ENCODE results near the gene C9. TPM values are rescaled to one million over a fixed set of nuclear protein-coding genes. Genes with fewer than 3 reads are reported as not detected.
"Not testable (repeated sequence)": the region's sequence is repeated elsewhere in the genome, so short reads cannot be mapped to it uniquely, and the experiment has no call there.

C9 gene
- total RNA-seq, 1 experiment from 2014 or later, result not detected

GRCh38 chr5:39373791-39374190 is 9.5 kb upstream of the C9 start:
- no peak for DNase-seq (ENCODE audit: low read depth)

- no peak for DNase-seq (ENCODE audit: low read depth)
These were observed 7.0 kb upstream of the C9 start for GRCh38 chr5:39371367-39371635.

GRCh38 chr5:39370555-39371366 is 6.5 kb upstream of the C9 start:
- DNase-seq (ENCODE audit: low read depth), result no peak

- no peak for DNase-seq (ENCODE audit: low read depth)
These were observed 5.0 kb upstream of the C9 start for GRCh38 chr5:39369123-39369815.

- no peak for DNase-seq (ENCODE audit: low read depth)
These were observed 3.8 kb upstream of the C9 start for GRCh38 chr5:39368116-39368515.

GRCh38 chr5:39367711-39368110 is 3.4 kb upstream of the C9 start:
- no peak for DNase-seq (ENCODE audit: low read depth)

- no peak for DNase-seq (ENCODE audit: low read depth)
These were observed 1.1 kb downstream of the C9 start for GRCh38 chr5:39363217-39363616.

- DNase-seq (ENCODE audit: low read depth), result no peak
These were observed 1.6 kb downstream of the C9 start for GRCh38 chr5:39362646-39363045.

- DNase-seq (ENCODE audit: low read depth), result no peak
These were observed 3.0 kb downstream of the C9 start for GRCh38 chr5:39361306-39361705.

- no peak for DNase-seq (ENCODE audit: low read depth)
These were observed 3.7 kb downstream of the C9 start for GRCh38 chr5:39360471-39361111.

- no peak for DNase-seq (ENCODE audit: low read depth)
These were observed 8.0 kb downstream of the C9 start for GRCh38 chr5:39356263-39356662.

GRCh38 chr5:39355324-39355723 is 9.0 kb downstream of the C9 start:
- peak; percentile 2 for DNase-seq (ENCODE audit: low read depth)

- no peak for DNase-seq (ENCODE audit: low read depth)
These were observed 10.4 kb downstream of the C9 start for GRCh38 chr5:39353717-39354399.

- no peak for DNase-seq (ENCODE audit: low read depth)
These were observed 11.3 kb downstream of the C9 start for GRCh38 chr5:39352951-39353350.

GRCh38 chr5:39352170-39352569 is 12.1 kb downstream of the C9 start:
- DNase-seq (ENCODE audit: low read depth), result no peak

- no peak for DNase-seq (ENCODE audit: low read depth)
These were observed 14.8 kb downstream of the C9 start for GRCh38 chr5:39349484-39349883.

- no peak for DNase-seq (ENCODE audit: low read depth)
These were observed 21.8 kb downstream of the C9 start for GRCh38 chr5:39342460-39342859.

GRCh38 chr5:39341896-39342295 is 22.4 kb downstream of the C9 start:
- DNase-seq (ENCODE audit: low read depth), result no peak

GRCh38 chr5:39340506-39340905 is 23.8 kb downstream of the C9 start:
- DNase-seq (ENCODE audit: low read depth), result no peak

- no peak for DNase-seq (ENCODE audit: low read depth)
These were observed 26.9 kb downstream of the C9 start for GRCh38 chr5:39337252-39337915.

GRCh38 chr5:39334296-39334695 is 30.0 kb downstream of the C9 start:
- not testable (repeated sequence) for DNase-seq (ENCODE audit: low read depth)

GRCh38 chr5:39333104-39333503 is 31.2 kb downstream of the C9 start:
- no peak for DNase-seq (ENCODE audit: low read depth)
